Choroid plexus epithelial cell (primary cell): ENCODE measurements around the gene DEPDC1B.

Experiments
- DNase-seq: peaks from one replicate; pipeline ENCODE4 v3.0.0-alpha.2; 2010; ENCODE audit warnings: low read depth
- H3K4me3 ChIP-seq: 2 replicates; pipeline ENCODE4 v1.5.1; 2011; ENCODE audit warnings: low read depth, mild to moderate bottlenecking, control low read depth, low read length, moderate library complexity
- TF ChIP-seq, protein P1 (sequence below): conservative IDR thresholded peaks from 2 replicates; pipeline ENCODE4 v1.5.1; 2011; ENCODE audit warnings: low read depth, mild to moderate bottlenecking, control low read depth, inconsistent platforms, low read length, moderate library complexity

The DEPDC1B gene

DNA sequence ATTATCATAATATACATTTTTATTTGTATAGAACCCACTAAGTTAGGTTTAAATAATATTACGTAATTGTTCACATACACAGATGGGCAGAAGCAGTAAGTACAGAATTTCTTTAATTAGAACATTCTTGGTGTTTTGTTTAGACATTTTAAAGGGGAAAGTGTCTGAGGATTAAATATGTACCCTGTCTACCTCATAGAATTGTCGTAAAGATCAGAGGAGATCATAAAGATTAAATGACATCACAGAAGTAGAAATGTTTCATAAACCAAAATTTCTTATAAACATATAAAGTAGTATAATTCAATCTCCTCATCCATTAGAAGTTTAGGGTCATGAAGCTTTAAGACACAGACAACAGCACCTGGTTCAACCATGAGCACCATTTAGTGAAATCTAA, 20.1 kb downstream of the DEPDC1B start:
- DNase-seq, result no peak
- H3K4me3 ChIP-seq, result no peak overlapping the region
- TF ChIP-seq, protein P1, sequence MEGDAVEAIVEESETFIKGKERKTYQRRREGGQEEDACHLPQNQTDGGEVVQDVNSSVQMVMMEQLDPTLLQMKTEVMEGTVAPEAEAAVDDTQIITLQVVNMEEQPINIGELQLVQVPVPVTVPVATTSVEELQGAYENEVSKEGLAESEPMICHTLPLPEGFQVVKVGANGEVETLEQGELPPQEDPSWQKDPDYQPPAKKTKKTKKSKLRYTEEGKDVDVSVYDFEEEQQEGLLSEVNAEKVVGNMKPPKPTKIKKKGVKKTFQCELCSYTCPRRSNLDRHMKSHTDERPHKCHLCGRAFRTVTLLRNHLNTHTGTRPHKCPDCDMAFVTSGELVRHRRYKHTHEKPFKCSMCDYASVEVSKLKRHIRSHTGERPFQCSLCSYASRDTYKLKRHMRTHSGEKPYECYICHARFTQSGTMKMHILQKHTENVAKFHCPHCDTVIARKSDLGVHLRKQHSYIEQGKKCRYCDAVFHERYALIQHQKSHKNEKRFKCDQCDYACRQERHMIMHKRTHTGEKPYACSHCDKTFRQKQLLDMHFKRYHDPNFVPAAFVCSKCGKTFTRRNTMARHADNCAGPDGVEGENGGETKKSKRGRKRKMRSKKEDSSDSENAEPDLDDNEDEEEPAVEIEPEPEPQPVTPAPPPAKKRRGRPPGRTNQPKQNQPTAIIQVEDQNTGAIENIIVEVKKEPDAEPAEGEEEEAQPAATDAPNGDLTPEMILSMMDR, result no peak

DNA sequence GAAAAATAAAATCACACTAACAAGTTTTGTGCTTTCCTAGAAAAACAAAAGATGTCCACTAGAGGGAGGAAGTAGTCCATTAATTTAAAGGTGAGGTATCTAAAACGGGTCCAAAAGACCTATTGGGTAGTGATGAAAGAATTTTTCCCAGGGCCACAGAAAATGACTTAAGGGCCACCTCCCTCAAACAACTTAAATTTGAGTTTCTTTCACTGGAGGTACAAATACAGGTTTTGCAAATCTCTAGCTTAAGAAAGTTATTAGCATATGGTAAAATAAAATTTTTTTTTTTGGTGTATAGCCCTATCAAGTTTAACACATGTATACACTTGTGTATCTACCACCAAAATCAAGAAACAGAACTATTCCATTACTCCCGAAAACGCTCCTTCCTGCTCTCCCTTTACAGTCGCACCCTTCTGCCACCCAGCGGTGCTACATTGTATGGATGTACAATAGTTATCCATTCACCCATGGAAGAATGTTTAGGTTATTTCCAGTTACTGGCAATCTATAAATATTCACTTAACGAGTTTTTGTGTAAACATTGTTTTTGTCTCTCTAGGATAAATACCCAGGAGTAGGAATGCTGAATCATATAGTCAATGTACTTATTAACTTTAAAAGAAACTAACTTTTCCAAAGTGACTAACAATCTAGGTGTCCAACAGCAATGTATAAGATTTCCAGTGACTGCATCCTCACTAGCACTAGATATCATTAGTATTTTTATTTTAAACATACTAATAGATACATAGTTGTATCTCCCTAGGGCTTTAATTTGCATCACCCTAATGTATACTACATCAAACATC, 21.9 kb downstream of the DEPDC1B start:
- DNase-seq, result peak; percentile 77
- TF ChIP-seq, protein P1, result peak; percentile 54

DNA sequence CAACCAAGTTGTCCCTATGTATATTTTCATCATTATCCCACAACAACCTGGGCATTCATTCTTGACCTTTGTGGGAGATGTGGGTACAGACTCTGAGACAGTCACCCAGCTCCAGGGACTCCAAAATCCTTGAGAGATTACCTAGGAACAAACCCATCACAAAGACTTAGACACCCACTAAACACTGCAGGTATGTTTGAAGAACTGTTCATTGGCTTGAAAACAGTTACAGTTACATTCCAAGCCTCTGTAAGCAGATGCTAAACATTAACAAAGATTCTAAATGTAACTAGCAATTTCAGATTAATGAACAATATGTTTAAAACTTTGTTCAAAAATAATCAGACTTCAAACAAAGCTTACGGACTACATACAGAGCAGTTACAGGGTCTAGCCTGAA, 24.7 kb downstream of the DEPDC1B start:
- TF ChIP-seq, protein P1, result no peak

More for the DNA sequence above, 21.9 kb downstream of the DEPDC1B start:
- H3K4me3 ChIP-seq, result peak overlapping the region; percentile 8

DNA sequence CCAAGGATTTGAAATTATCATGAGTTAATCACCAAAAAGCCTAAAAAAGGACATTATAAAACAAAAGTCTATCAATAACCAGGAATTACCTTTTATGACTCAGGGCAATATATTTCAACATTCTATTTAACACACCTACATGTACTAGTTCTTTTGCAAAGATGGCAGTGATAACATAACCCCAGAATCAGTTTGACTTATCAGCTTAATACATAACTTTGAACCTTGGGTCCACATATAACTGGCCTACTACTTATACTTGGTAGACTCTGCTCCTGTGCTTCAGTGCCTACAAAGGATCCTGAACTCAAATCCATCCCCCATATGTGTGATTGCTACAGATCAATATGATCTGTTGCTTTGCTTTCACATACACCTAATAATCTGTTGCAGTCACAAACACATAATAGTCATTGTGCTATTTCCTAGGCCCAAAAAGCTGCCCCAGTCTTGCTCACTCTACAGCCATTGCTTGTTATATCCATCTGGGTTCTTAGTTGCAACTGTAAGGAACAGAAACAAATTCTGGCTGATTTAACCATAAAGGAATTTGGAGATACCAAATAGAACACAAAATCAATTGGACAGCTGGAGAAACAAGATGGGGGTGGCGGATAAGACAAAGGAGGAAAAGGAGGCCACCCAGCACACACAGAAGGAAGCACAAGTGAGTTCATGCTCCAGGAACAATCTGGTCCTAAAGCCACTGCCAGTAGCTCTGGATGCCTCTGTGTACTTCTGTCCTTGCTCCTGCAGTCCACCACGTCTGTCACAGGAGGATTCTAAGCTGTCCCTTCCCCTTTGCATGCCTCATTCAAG, 25.5 kb downstream of the DEPDC1B start:
- TF ChIP-seq, protein P1, result no peak
- no peak for DNase-seq

More for the DNA sequence above, 24.7 kb downstream of the DEPDC1B start:
- no peak overlapping the region for H3K4me3 ChIP-seq
- no peak for DNase-seq

DNA sequence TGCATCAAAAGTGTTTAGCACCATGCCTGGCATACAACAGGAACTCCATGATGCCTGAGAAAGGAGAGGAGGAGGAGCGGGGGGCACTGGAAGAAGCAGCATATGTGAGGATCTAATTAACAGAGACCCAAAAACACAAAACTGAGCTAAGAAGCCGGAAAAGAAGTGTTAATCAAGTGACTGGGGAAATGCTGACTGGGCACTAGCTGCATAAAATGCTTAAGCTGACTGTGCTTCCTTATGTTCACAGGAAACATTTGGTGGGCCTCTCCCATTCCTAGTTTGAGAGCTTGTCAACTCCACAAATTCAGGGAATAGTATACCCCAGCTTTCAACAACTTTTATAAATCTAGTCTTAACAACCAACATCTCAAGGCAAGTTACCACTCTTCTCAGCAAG, 26.6 kb downstream of the DEPDC1B start:
- TF ChIP-seq, protein P1, result no peak
- DNase-seq, result no peak
- no peak overlapping the region for H3K4me3 ChIP-seq

More for the DNA sequence above, 25.5 kb downstream of the DEPDC1B start:
- no peak overlapping the region for H3K4me3 ChIP-seq

DNA sequence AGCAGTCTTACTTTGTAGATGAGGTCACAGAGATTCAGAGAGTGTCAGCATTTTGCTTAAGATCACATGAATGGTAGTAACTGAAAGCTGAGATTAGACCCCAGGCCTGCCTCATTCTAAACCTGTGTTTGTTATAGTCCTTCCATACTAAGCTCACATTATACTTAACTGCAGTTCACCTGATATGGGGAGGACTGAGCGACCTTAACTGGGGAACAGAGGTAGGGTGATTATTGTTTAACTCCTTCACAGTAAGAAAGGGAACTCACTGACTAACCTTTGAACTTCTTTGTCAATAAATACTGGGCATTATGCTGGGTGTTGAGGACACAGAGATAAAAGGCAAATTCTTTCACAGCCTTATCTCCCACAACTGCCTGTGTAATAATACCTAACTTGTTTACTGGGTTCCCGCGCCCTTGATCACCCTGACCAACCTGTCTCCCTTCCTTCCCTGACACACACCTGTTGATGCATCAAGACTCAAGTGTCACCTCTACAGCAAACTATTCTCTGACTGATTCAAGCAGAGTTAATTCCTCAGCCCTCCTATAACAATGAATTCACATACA, 27.2 kb downstream of the DEPDC1B start:
- TF ChIP-seq, protein P1, result no peak
- DNase-seq, result no peak
- no peak overlapping the region for H3K4me3 ChIP-seq
